Measurements from ENCODE around the gene IQSEC1. TPM values are rescaled to one million over a fixed set of nuclear protein-coding genes. Genes with fewer than 3 reads are reported as not detected.

Gene IQSEC1
- total RNA-seq, 2 donors from 2014 or later = 22.7 to 24.5 TPM

DNA sequence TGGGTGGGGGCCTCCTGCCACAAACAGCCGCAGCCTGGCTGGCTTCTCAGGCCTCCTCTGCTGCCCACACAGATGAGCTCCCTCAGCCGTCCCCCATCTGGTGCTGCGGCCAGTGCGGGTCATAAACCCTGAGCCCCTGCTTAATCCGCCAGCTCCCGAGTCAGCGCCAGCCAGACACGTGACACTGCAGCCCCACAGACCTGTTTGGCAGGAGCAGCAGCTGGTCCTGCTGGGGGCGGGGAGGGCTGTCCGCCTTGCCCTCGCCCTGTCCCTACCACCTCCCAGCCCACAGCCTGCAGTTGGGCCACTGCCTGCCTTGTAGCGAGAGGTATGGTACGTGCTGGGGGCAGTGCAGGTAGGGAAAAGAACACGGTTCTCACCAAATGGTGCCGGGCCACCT, 86.2 kb downstream of the IQSEC1 start:
- DNase-seq = peak; percentile 59
- Histone ChIP-seq H3K27ac (ENCODE audit: low read depth, low read length) (peak overlapping the region; percentile 38), H3K4me3 (ENCODE audit: low read length) (no peak overlapping the region), H3K27me3 (ENCODE audit: control insufficient read depth, insufficient read depth, low read length, poor library complexity, severe bottlenecking) (no peaks in the 10 kb centered on the region), H3K9ac (ENCODE audit: extremely low read depth, low read length, poor library complexity, severe bottlenecking) (no peak overlapping the region), H3K4me1 (ENCODE audit: control insufficient read depth, insufficient read depth, low read length) (peaks cover 4% of the 10 kb centered on the region), H3K9me3 (ENCODE audit: control insufficient read depth, low read length) (no peaks in the 10 kb centered on the region), H3K36me3 (ENCODE audit: control insufficient read depth, insufficient read depth, low read length) (no peaks in the 10 kb centered on the region)
- H3K9me3 Mint-ChIP-seq = peaks cover 7% of the 10 kb centered on the region
- H3K27me3 Mint-ChIP-seq (ENCODE audit: insufficient read depth) = peaks cover 8% of the 10 kb centered on the region
- H3K27ac Mint-ChIP-seq = no peak overlapping the region
- no peak overlapping the region for H3K4me3 Mint-ChIP-seq
- WGBS, 2 experiments (ENCODE audit: insufficient coverage in 1 of 2, insufficient read length in 1 of 2) = 85 to 96% methylated on average over 4 to 15 of the region's 15 CpGs
- TF ChIP-seq, protein P1, sequence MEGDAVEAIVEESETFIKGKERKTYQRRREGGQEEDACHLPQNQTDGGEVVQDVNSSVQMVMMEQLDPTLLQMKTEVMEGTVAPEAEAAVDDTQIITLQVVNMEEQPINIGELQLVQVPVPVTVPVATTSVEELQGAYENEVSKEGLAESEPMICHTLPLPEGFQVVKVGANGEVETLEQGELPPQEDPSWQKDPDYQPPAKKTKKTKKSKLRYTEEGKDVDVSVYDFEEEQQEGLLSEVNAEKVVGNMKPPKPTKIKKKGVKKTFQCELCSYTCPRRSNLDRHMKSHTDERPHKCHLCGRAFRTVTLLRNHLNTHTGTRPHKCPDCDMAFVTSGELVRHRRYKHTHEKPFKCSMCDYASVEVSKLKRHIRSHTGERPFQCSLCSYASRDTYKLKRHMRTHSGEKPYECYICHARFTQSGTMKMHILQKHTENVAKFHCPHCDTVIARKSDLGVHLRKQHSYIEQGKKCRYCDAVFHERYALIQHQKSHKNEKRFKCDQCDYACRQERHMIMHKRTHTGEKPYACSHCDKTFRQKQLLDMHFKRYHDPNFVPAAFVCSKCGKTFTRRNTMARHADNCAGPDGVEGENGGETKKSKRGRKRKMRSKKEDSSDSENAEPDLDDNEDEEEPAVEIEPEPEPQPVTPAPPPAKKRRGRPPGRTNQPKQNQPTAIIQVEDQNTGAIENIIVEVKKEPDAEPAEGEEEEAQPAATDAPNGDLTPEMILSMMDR (conservative IDR thresholded peaks at IDR 0.05) = no peak
- peaks cover 12% of the 10 kb centered on the region for H3K4me1 Mint-ChIP-seq
- no peaks in the 10 kb centered on the region for H3K36me3 Mint-ChIP-seq (ENCODE audit: low read depth)

DNA sequence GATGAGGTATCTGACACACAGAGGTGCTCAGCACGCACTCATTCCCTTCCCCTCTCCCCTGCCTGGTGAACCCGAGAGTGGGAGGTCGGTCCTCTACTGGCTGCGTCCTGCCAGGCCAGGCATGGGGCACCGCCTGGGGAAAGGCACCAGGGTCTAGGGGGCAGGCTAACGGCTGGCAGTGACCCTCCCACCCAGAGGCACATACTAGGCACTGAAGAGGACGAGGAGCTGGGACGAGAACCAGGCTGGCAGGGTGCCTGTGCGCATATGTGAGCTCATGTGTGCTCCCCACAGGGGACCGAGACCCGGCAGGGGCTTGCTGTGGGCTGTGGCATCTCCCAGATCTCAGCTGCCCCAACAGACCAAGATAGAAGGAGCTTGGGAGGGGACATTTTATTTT, 86.7 kb downstream of the IQSEC1 start:
- DNase-seq = peak; percentile 48
- TF ChIP-seq, protein P1 (conservative IDR thresholded peaks at IDR 0.05) = no peak
- Mint-ChIP-seq H3K36me3 (ENCODE audit: low read depth) (no peaks in the 10 kb centered on the region), H3K27ac (no peak overlapping the region), H3K4me3 (no peak overlapping the region), H3K4me1 (peaks cover 7% of the 10 kb centered on the region), H3K9me3 (peaks cover 7% of the 10 kb centered on the region), H3K27me3 (ENCODE audit: insufficient read depth) (peaks cover 5% of the 10 kb centered on the region)
- 86 to 87% methylated on average over 6 to 11 of the region's 11 CpGs for WGBS, 2 experiments (ENCODE audit: insufficient coverage in 1 of 2, insufficient read length in 1 of 2)
- no peak overlapping the region for H3K9ac ChIP-seq (ENCODE audit: extremely low read depth, low read length, poor library complexity, severe bottlenecking)
- H3K4me1 ChIP-seq (ENCODE audit: control insufficient read depth, insufficient read depth, low read length) = peaks cover 4% of the 10 kb centered on the region
- H3K27me3 ChIP-seq (ENCODE audit: control insufficient read depth, insufficient read depth, low read length, poor library complexity, severe bottlenecking) = no peaks in the 10 kb centered on the region
- H3K27ac ChIP-seq (ENCODE audit: low read depth, low read length) = peak overlapping the region; percentile 38
- H3K4me3 ChIP-seq (ENCODE audit: low read length) = no peak overlapping the region
- no peaks in the 10 kb centered on the region for H3K36me3 ChIP-seq (ENCODE audit: control insufficient read depth, insufficient read depth, low read length)
- H3K9me3 ChIP-seq (ENCODE audit: control insufficient read depth, low read length) = no peaks in the 10 kb centered on the region

DNA sequence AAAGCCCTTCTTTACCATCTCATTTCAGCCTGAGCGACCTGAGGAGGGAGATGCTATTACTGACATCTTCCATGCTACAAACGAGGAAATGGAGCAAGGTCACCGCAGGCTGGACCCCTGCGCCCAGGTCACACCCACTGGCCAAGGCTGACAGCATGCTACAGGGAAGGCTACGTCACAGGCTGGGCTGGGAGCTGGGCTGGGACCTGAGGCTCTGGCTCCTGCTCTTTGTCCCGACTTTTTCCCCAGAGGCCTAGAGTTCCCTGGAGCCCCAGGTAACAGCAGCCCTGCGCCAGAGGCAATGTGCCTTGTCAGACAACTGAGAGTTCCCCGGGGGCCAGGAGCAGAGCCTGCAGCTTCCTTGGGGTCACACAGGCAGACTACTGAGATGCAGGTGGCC, 87.2 kb downstream of the IQSEC1 start:
- no peaks in the 10 kb centered on the region for H3K27me3 ChIP-seq (ENCODE audit: control insufficient read depth, insufficient read depth, low read length, poor library complexity, severe bottlenecking)
- H3K9ac ChIP-seq (ENCODE audit: extremely low read depth, low read length, poor library complexity, severe bottlenecking) = no peak overlapping the region
- DNase-seq = peak; percentile 41
- TF ChIP-seq, protein P1 (conservative IDR thresholded peaks at IDR 0.05) = no peak
- Mint-ChIP-seq H3K36me3 (ENCODE audit: low read depth) (no peaks in the 10 kb centered on the region), H3K9me3 (peaks cover 7% of the 10 kb centered on the region), H3K27ac (no peak overlapping the region), H3K27me3 (ENCODE audit: insufficient read depth) (peaks cover 5% of the 10 kb centered on the region), H3K4me1 (peaks cover 7% of the 10 kb centered on the region), H3K4me3 (no peak overlapping the region)
- no peaks in the 10 kb centered on the region for H3K9me3 ChIP-seq (ENCODE audit: control insufficient read depth, low read length)
- 91 to 92% methylated on average over 7 to 8 of the region's 8 CpGs for WGBS, 2 experiments (ENCODE audit: insufficient coverage in 1 of 2, insufficient read length in 1 of 2)
- no peak overlapping the region for H3K27ac ChIP-seq (ENCODE audit: low read depth, low read length)
- no peaks in the 10 kb centered on the region for H3K36me3 ChIP-seq (ENCODE audit: control insufficient read depth, insufficient read depth, low read length)
- no peak overlapping the region for H3K4me3 ChIP-seq (ENCODE audit: low read length)
- peaks cover 4% of the 10 kb centered on the region for H3K4me1 ChIP-seq (ENCODE audit: control insufficient read depth, insufficient read depth, low read length)
